Endothelial cell of hepatic sinusoid (primary cell): ENCODE measurements around the gene IQCH.

Experiments used
- in situ Hi-C: cut with HindIII; loops from 2 replicates; pipeline ENCODE4 v1.10.0; 2017; ENCODE audit warnings: low sequenced_read_pairs

IQCH gene

GRCh38 chr15:67384761-67385160 lies 130.2 kb downstream of the IQCH start:
- in situ Hi-C loops: no loop called here

- in situ Hi-C loops: no loop called here
Measured at GRCh38 chr15:67385971-67386370, 131.4 kb downstream of the IQCH start.

DNA sequence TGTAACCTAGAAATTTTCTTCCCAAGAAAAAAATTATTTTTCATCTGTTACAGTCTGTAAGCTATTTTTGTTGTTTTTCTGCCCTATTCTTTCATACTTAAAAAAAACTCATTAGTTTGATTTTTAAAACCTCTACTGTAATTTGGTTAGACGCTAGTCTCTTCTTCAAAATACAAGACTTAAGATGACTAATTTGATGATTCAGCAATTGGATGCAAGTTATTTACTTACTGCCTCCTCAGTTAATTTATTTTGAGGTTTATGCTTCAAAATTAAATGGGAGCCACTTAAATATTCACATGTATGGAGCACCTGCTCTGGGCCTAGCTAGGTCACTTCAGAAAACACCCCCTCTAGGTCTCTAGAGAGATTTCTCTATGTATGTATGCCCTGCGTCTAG lies 132.4 kb downstream of the IQCH start:
- in situ Hi-C loops: no loop called here

- in situ Hi-C loops: no loop called here
Measured at GRCh38 chr15:67389975-67390374, 135.4 kb downstream of the IQCH start.

- in situ Hi-C loops: no loop called here
Measured at GRCh38 chr15:67394873-67395639, 140.5 kb downstream of the IQCH start.

- in situ Hi-C loops: no loop called here
Measured at GRCh38 chr15:67396114-67396513, 141.5 kb downstream of the IQCH start.

DNA sequence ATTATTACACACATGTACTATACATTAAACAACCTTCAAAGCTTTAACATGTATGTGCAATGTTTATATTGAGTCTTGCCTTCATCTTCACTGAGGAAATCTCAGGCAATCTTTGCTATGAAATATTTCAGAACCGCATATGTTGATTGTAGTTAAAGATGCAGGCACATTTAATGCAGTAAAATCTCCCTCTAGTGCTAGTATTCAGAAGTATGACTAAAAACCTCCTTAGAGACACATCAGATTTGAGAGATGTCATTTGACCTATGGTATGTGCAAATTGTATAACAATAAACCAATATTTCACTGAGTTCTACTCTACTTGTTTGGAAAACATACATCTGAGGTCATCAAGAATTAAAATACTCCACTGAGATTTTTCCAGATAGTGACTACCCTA lies 142.6 kb downstream of the IQCH start:
- in situ Hi-C loops: no loop called here

GRCh38 chr15:67399925-67400324 lies 145.3 kb downstream of the IQCH start:
- in situ Hi-C loops: no loop called here

DNA sequence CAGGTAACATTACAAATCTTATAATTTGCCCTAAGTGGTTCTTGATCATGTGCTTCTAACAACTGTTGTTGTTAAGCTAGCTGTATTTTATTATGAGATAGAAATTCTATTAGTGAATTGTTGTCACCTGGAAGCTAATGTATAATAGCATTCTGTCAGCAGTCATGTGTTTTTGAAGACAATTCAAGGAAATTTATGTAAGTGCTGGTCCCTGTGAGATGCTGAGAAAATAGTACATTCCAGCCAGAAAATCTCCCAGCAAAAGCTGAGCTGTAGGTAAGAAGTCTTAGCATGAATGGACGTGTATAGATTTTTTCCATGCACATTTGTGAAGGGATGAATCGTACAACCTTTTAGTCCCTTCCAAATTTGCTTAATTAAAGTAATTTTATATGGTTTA lies 146.3 kb downstream of the IQCH start:
- in situ Hi-C loops: no loop called here

- in situ Hi-C loops: no loop called here
Measured at GRCh38 chr15:67401336-67401735, 146.8 kb downstream of the IQCH start.

- in situ Hi-C loops: no loop called here
Measured at GRCh38 chr15:67403428-67404154, 149.0 kb downstream of the IQCH start.

DNA sequence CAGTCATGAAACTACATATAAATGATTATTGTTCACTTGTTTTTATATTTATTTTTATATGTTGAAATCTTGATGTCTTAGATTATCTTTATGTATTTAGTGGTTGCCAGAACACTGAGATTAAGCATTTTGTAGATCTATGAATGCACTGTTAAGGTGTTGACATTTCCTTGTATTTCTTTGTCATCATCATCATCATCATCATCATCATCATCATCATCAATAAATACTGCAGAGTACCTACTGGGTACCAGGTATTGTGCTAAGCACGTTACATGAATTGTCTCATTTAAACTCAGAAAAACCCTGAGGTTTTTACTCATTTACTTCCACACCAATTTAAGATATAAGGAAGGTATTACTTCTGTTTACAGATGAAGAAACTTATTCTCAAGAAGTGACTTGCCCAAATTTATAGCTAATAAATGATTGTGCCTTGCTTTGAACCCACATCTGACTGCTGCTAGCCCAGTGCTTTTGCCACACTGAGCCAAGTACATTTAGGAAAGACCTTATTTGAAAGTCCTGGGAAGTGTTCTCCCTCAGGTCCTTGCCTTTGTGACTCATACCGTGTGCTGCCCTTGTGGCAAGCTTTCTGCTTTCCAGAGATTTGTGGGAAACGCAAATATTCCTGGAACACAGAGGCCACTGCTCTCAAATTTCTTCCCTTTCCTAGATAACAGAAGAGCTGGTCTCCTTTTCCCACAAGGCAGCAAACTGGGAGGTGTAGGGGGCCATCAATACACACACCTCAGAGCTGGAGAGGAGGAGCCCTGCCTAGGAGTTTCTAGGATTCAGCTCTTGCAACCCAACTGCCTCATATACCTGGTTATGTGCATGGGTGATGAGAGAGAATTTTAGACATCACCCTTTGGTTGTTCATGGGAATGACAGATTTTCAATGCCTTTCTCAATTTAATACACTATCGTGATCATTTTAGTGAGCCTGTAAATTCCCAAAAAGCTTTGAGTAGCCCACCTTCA lies 150.9 kb downstream of the IQCH start:
- in situ Hi-C loops: no loop called here

GRCh38 chr15:67406257-67406861 lies 151.8 kb downstream of the IQCH start:
- in situ Hi-C loops: no loop called here

DNA sequence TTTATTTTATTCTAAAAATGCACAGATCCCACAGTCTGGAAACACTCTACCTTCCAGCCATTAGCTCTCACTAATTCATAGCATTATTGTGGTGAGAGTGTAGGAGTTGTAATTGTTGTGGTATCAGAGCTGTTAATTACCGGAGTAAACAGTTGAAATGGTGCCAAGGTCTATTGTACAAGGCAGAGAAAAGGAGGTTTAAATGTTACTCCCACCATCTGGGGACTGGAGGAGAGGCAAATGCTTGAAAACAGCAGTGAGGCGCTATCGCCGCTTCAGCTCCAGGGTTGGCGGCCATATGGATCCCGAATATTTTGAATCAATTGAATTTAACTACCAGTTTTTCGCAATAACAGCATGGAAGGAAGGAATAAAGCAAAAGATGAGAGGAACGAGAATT lies 153.2 kb downstream of the IQCH start:
- in situ Hi-C loops: no loop called here

DNA sequence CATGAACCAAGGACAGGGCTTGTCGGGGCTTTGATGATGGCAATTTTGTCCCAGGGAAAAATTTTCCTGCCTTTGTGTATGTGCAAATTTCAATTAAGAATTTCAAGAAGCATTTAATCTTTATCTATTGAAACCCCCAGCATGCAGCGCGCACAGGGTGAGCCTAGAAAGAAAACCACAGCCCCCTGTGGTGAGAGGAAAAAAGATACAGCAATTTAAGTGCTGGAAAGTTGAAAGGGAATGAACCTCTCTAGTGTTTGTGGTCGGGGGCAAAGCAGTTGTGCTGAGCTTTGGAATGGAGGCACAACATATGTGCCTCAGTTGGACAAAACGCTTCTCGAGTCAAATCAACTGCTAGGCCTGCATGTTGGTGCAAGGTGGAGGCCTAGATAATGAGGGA lies 154.6 kb downstream of the IQCH start:
- in situ Hi-C loops: no loop called here

DNA sequence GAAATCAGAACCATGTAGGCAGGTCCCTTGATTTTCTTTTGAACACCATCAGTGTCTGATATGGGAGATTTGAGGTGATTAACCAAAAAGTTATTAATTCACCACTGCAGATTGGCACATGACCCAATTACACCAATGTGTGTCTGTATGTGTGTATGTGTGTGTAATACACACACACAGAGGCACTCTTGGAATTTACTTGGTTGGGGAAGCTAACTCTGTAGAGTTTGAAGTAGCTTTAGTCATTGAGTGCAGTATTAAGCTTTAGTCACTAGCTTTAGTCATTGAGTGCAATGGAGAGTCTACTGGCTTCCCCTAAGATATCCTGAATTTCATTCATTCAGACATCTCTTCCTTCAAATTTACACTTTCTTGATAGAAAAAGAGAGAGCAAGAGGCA lies 156.9 kb downstream of the IQCH start:
- in situ Hi-C loops: loop anchor here (5.0 kb wide), 1 partner anchor 34 kb away; no protein-coding TSS in a partner anchor

- in situ Hi-C loops: loop anchor here (5.0 kb wide), 1 partner anchor 37 kb away; no protein-coding TSS in a partner anchor
Measured at GRCh38 chr15:67413770-67414390, 159.3 kb downstream of the IQCH start.

GRCh38 chr15:67415181-67415580 lies 160.6 kb downstream of the IQCH start:
- in situ Hi-C loops: no loop called here

DNA sequence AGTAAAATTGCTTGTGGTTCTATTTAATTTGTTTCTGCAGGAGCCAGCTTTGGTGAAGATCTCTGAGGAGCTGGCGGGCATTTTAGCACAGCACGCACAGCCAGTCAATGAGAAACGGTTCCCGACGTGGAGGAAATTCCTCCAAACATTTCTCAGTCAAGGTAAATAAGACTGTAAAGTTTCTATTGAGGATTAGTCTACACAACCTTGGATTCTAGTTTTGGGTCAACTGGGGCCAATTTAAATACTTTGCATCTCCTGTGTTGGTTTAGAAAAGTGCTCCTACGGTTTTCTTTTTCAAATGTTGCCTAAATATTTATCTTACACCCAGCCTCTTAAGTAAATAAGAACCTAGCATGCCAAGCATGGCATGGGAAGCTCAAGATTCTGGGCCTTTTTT lies 162.3 kb downstream of the IQCH start:
- in situ Hi-C loops: no loop called here

GRCh38 chr15:67419705-67420104 lies 165.1 kb downstream of the IQCH start:
- in situ Hi-C loops: no loop called here
